Fibroblast of skin of abdomen (primary cell): ENCODE data around the gene INHA.

Experiments used
- DNase-seq: peaks from one replicate; pipeline ENCODE4 v3.0.0-alpha.2; 2013

The INHA gene

DNA sequence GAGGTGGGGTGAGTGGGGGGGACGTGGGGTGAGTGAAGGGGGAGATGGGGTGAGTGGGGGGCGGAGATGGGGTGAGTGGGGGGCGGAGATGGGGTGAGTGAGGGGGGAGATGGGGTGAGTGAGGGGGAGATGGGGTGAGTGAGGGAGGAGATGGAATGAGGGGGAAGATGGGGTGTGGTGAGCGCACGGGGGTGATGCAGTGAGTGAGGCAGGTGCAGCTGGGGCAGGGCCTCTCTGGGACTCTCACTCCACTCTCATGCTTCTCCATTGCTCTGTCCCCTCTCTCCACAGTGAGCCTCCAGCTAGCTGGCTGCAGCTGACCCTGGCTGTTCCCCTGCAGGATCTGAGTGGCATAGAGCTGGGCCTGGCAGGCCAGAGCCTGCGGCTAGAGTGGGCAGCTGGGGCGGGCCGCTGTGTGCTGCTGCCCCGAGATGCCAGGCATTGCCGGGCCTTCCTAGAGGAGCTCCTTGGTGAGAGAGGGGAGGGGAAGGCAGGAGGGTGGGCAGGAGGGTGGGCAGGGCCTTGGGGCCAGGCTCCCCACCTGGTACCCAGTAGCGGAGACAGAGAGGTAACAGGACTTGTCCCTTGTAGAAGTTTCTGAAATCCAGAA, 41.5 kb downstream of the INHA start:
- DNase-seq = no peak

GRCh38 chr2:219614076-219614860, 42.2 kb downstream of the INHA start:
- DNase-seq = no peak

- DNase-seq = no peak
These were observed 42.9 kb downstream of the INHA start for GRCh38 chr2:219615036-219615435.

DNA sequence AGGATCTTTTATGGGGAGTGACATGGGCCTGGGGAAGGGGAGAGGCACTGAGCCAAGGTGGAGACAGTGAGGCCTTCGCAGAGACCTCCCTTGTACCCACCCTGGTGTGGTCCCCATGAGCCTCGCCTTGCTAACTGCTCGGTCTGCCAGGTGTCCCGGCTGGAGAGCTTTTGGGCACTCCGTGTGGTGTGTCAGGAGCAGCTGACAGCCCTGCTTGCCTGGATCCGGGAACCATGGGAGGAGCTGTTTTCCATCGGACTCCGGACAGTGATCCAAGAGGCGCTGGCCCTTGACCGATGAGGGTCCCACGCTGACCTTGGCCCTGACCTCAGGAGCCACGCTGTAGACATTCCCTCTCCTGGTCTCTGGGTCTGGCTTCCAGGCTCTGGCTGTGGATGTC, 43.8 kb downstream of the INHA start:
- no peak for DNase-seq

DNA sequence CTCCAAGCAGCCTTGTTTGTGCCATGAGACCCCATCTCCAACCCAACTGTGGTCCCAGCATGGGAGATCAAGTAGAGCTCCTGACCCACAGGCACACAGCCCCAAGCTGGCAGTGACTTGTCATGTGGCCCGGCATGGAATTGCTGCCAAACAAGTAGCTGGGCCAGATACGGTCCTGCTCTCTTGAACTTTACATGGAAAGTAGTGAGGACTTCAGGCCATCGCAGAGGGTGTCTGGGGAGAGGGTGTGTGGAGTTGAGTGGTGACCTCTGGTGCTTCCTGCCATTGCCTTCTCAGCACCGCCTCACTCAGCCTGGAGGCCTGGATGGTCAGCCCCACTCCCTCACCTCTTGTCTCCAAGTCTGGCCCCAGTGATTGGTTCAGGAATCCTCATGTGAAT, 44.4 kb downstream of the INHA start:
- DNase-seq = no peak

DNA sequence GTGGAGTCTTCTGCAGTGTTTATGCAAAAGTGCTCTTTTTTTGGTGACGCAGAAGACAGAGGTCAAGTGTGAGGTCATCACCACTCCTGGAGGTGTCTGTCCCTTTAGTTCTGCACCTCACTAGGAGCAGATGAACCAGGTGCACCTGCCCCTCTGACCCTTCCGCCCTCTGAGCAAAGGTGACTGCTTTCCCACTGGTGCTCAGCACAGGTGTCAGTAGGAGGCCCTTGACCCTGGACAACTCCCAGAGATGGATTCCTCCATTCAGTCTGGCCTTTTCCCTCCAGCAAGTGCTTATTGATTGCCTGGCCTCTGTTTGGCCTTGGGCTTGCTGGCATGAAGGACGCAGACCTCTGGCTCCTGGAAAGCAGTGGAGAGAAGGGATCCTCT, 46.6 kb downstream of the INHA start:
- no peak for DNase-seq

DNA sequence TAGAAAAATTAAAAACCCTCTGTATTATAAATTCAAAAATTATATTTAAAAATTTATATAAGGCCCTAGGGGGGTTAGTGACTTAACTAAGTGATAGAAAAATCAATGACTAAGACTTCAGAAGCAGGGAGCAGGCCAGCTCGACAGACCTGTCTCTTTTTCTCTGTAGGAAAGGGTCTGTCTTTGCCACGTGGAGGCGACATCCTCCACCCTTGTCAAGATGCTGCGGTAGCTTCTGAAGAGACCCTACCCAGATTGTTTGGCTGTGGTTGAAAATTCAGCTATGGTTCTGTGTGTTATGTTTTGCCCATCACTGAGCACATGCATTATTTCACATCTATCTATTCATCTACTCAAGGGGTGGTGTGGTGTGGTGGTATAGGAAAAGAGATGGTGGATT, 47.1 kb downstream of the INHA start:
- no peak for DNase-seq

GRCh38 chr2:219620546-219620945, 48.4 kb downstream of the INHA start:
- no peak for DNase-seq

GRCh38 chr2:219621935-219622334, 49.8 kb downstream of the INHA start:
- DNase-seq = no peak

DNA sequence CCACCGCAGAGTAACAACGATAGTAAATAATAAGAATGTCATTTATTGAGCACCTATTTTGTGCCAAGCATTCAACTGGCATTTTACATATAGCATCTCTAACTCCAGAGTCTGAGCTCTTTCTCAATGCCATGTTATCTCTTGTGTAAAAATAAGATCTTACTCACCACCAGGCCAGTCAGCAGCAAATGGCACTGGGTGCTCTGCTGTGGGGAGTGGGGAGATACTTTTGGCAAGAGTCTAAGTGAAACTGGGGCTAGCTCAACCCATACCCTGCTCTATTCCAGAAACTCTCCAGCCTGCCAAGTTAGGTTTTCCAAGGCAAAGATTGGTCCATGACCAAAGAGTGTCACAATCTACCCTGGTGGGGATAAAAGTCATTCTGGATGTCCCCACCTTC, 50.4 kb downstream of the INHA start:
- no peak for DNase-seq

DNA sequence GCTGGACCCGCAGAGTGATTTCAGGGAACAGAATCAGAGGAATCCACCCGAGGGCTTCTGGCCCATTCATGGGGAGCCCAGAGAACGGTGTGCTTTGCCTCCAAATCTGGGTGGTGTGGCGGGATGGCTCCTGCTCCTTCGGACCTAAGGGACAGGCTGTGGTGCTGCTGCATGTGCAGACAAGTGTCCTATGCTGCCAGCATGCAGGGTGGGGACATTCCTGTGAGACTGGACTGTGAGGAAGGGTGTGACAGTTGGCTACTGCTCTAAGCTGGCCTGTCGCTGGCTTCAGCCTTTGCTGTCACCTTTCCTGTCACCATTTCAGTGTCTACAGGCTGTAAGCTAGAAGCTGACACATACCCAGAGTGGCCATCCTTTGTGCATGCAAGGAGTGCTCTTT, 52.5 kb downstream of the INHA start:
- no peak for DNase-seq

DNA sequence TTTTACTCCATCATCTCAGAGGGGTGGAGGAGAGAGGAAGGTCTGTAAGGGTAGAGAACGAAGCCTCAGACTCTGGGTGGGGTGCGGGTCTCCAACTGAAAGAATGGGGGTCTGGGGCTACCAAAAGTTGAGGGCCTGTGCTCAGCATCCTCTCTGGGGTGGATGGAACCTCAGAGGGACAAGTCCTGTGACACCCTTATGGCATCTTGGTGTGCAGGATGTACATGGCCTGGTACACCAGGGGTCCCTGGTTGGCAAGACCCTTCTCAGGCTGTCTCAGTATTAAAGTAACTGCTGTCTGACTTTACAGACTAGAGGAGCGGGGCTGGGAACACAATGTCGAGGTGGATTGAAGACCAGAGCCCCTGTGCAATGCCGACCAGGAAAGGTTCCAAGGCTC, 53.1 kb downstream of the INHA start:
- DNase-seq = no peak
